Effector memory CD8-positive, alpha-beta T cell (primary cell): ENCODE data around the gene PRAF2.
A peak's percentile ranks its signal among the peaks of the same experiment; 100 is the strongest.

Source experiments
- ATAC-seq: fragments of 150-1000 bp; cut with Tn5 transposase; replicated peaks from 2 replicates; pipeline ENCODE4 v1.10.0; 2021; ENCODE audit warnings: mild to moderate bottlenecking, moderate library complexity
- DNase-seq, 3 experiments: peaks; one replicate each; pipeline ENCODE4 v3.0.0; 2021
- H3K27ac Mint-ChIP-seq, 2 donors: one replicate each; pipeline ENCODE4 v1.8.0; 2022; ENCODE audit warnings: mild to moderate bottlenecking in 2 of 2, mixed read lengths in 2 of 2, moderate library complexity in 2 of 2
- H3K27me3 Mint-ChIP-seq, 2 donors: one replicate each; pipeline ENCODE4 v1.8.0; 2022; ENCODE audit warnings: mixed read lengths in 2 of 2
- H3K36me3 Mint-ChIP-seq: one replicate; pipeline ENCODE4 v1.8.0; 2022; ENCODE audit warnings: mild to moderate bottlenecking, moderate library complexity, mixed read lengths; ENCODE audit not compliant: insufficient read depth
- H3K4me1 Mint-ChIP-seq, 2 donors: one replicate each; pipeline ENCODE4 v1.8.0; 2022; ENCODE audit warnings: low read depth in 2 of 2, mixed read lengths in 2 of 2
- H3K4me3 Mint-ChIP-seq, 2 donors: one replicate each; pipeline ENCODE4 v1.8.0; 2022; ENCODE audit warnings: mild to moderate bottlenecking in 2 of 2, mixed read lengths in 2 of 2, moderate library complexity in 2 of 2
- H3K9me3 Mint-ChIP-seq, 2 donors: one replicate each; pipeline ENCODE4 v1.8.0; 2022; ENCODE audit warnings: mixed read lengths in 2 of 2
- total RNA-seq, 9 experiments: gene quantifications; one replicate each; lab custom pipeline; 2026; lab: John Stamatoyannopoulos, UW

Gene PRAF2, protein sequence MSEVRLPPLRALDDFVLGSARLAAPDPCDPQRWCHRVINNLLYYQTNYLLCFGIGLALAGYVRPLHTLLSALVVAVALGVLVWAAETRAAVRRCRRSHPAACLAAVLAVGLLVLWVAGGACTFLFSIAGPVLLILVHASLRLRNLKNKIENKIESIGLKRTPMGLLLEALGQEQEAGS
- total RNA-seq: 0.55 to 3.7 (median 1.3) reads per million in 9 experiments

DNA sequence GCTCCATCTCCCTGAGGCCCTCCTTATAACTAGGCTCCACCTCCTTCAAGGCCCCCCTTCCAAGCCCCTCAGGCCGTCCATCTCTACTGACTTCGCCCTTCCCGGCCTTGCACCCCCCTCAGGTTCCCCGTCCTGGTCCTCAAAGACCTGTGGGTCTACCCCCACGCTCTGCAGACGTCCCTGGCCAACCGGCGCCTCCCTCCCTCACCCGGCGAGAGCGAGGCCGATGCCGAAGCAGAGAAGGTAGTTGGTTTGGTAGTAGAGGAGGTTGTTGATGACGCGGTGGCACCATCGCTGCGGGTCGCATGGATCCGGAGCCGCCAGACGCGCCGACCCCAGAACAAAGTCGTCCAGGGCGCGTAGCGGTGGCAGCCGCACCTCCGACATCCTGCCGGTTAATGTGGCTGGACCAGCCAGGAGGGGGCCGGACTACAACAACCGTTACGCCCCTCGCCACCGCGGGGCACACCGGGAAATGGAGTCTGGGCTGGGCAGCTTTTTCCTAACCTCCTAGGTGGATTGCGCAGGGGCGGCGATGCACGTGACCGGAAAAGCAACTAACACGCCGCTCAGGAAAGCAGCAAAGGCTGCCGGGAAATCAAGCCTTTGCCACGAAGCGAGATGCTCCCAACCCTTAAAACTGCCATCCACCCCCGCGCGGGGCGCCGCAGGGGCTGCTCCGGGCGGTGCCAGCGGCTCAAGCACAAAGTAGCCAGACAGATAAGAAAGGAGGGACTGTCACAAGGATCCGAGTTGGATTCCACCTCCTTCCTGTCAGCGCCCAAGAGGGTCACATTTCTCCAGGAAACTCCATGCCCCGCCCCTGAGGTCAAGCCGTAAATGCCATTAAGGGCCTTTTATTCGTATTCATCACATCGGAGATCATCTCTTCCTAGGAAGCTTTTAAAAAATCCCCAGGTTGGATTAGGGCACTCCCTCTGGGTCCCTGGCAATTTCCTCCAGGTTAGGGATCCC, at the start of gene PRAF2:
TSS of gene PRAF2 (minus strand) at position 402 of the 975 bp plus-strand sequence. CDS start at position 387, 15 bp downstream.
- Mint-ChIP-seq H3K27ac (peak within 1 kb of the TSS; percentile 93 to 98), H3K27me3 (no peaks in the 10 kb centered on the region), H3K36me3 (peaks cover 29% of the 10 kb centered on the region), H3K4me3 (peak within 1 kb of the TSS; percentile 85 to 89), H3K4me1 (peaks cover 13 to 20% of the 10 kb centered on the region in 2 donors), H3K9me3 (no peaks in the 10 kb centered on the region)
- ATAC-seq (peak; percentile 91), DNase-seq (peak; percentile 82 to 84 (median 84))

DNA sequence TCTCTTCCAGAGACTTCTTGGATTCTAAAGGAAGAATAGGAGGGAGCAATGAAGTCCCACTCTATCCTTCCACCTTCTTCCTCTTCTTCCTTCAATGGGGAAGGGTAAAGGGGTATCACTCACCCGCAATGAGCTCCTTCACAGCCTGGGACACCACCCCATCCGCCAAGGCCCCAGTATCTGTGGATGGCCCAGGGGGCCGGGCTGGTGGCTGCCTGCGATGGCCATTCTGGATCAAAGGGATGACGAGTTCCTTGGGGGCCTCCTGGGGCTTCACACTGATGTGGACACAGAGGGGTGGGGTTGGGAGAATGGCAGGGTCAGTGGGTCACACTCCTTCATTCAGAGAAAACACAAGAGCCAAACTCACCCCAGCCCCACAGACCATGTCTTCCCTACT, 48.7 kb upstream of the PRAF2 start:
- Mint-ChIP-seq H3K36me3 (peaks cover 34% of the 10 kb centered on the region), H3K27ac (peak overlapping the region; percentile 99), H3K27me3 (no peaks in the 10 kb centered on the region), H3K4me1 (peaks cover 14 to 25% of the 10 kb centered on the region in 2 donors), H3K9me3 (no peaks in the 10 kb centered on the region), H3K4me3 (peak overlapping the region; percentile 97 to 99)
- no peak for ATAC-seq
- DNase-seq: no peak

DNA sequence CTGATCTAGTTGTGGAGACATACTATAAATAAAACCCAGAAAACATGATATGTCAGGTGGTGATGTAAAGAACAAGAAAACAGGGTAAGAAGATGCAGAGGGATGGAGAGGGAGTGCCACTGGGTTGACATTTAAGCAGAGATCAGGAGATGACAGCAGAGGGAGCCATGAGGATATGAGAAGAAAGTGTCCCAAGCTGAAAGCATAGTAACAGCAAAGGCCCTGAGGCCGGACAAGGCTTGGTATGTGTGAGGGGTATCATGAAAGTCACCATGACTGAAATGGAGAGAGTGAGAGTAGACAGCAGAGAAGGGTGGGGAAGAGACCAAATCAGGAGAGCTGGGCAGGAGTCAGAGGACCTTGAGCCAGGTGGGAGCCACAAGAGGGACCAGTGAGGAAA, 46.3 kb upstream of the PRAF2 start:
- Mint-ChIP-seq H3K9me3 (no peaks in the 10 kb centered on the region), H3K36me3 (peaks cover 56% of the 10 kb centered on the region), H3K27me3 (no peaks in the 10 kb centered on the region), H3K4me3 (no peak overlapping the region), H3K27ac (peak overlapping the region in 1 of 2 donors; percentile 85), H3K4me1 (peaks cover 30 to 33% of the 10 kb centered on the region in 2 donors)
- ATAC-seq (no peak), DNase-seq (no peak)

DNA sequence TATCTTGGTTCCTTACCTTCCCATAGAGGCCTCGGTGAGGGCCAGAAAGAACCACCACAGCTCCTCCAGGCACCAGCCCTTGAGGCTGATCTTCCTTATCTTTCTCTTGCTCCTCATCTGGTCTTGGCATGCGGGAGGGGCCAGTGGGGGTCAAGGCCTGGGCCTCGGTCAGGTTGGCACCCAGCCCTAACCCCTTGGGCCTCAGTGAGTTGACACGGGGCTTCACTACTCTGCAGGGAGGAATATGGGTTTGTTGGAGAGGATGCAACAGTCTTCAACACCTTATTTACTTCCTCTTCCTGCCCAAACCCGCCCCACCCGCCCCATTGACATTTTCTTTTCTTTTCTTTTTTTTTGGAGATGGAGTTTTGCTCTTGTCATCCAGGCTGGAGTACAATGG, 43.8 kb upstream of the PRAF2 start:
- Mint-ChIP-seq H3K4me3 (peak overlapping the region; percentile 79 to 84), H3K36me3 (peaks cover 69% of the 10 kb centered on the region), H3K9me3 (no peaks in the 10 kb centered on the region), H3K4me1 (peaks cover 21 to 24% of the 10 kb centered on the region in 2 donors), H3K27me3 (no peaks in the 10 kb centered on the region), H3K27ac (peak overlapping the region; percentile 77 to 80)
- ATAC-seq (peak; percentile 37), DNase-seq (no peak)

DNA sequence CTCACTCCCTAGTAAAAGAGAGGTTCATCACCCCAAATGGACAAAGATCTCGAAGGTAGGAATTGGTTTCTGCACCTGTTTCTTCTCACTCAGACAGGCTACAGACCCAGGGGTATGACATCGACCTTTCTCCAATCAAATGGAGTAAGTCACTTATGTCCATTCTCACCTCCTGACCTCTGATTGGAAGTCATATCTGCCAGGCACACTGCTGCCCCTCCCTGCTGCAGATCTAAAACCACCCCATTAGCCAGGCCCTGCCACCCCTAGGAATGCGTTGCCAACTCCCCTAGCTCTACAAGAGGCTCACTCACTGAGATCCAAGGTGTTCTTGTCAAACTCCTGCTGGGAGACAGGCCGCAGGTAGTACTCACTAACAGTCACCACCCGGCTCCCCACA, 42.9 kb upstream of the PRAF2 start:
- Mint-ChIP-seq H3K4me3 (peak overlapping the region; percentile 79 to 84), H3K9me3 (no peaks in the 10 kb centered on the region), H3K27me3 (no peaks in the 10 kb centered on the region), H3K4me1 (peaks cover 20% of the 10 kb centered on the region in 2 donors), H3K27ac (peak overlapping the region in 1 of 2 donors; percentile 80), H3K36me3 (peaks cover 65% of the 10 kb centered on the region)
- DNase-seq: no peak
- no peak for ATAC-seq

DNA sequence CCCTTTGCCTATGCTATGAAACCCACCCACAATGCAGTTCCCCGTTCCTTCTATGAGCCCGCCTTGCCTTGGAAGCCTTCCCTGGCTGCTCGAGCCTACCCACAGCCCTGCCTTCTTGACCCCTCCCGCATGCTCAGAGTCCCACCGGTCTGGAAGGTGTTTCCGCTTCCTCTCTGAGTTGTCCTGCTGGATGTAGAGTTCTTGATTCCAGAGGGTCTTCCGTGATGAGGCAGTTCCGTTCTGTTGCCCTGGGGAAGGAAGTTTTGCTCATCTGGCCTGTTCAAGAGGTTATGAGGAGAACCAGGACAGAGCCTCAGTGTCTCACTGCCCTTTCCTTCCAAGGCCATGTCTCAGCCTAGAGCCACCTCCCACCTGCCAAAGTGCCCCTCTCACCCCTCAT, 42.3 kb upstream of the PRAF2 start:
- H3K27ac Mint-ChIP-seq: peak overlapping the region in 1 of 2 donors; percentile 80
- H3K4me1 Mint-ChIP-seq: peaks cover 18 to 19% of the 10 kb centered on the region in 2 donors
- H3K27me3 Mint-ChIP-seq: no peaks in the 10 kb centered on the region
- peak overlapping the region; percentile 79 to 84 for H3K4me3 Mint-ChIP-seq
- peaks cover 64% of the 10 kb centered on the region for H3K36me3 Mint-ChIP-seq
- ATAC-seq (no peak), DNase-seq (no peak)
- H3K9me3 Mint-ChIP-seq: no peaks in the 10 kb centered on the region

DNA sequence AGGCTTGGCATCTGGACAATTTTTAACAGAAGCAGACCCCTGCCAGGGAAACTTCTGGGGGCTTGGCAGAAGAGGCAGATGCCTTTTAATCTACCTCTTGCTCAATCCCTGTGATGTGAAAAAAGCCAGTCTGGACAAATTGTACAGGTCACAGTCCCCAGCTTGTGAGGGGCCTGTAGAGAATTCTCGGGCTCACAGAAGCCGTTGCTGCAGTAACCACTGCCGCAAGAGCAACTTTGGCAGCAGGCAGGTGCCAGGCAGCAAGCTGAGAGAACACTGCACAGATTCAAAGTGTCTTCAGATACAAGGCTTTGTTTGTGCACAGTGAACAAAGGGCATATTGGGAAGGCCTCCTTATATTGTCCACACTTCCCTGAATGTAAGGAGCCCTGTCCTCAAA, 38.0 kb upstream of the PRAF2 start:
- Mint-ChIP-seq H3K4me3 (no peak overlapping the region), H3K4me1 (peaks cover 6 to 9% of the 10 kb centered on the region in 2 donors), H3K9me3 (no peaks in the 10 kb centered on the region), H3K27me3 (no peaks in the 10 kb centered on the region), H3K36me3 (peaks cover 68% of the 10 kb centered on the region), H3K27ac (no peak overlapping the region)
- DNase-seq (no peak), ATAC-seq (no peak)

DNA sequence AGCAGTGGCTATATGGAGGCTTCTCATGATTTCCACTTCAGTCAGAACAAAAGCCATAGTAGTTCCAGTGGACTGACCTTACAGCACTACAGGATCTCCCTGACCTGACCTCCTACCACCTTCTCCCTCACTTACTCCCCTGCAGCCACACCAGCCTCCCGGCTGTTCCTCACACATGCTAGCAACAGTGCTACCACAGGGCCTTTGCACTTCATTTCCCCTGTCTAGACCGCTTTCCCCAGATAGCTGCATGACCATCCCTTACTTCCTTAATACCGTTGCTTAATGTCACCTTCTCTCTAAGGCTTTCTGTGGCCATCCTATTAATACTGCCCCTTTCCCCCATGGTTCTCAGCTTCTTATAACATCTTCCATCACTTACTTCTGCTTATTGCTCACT, 36.6 kb upstream of the PRAF2 start:
- ATAC-seq (no peak), DNase-seq (no peak)
- H3K27me3 Mint-ChIP-seq: no peaks in the 10 kb centered on the region
- H3K27ac Mint-ChIP-seq: peak overlapping the region in 1 of 2 donors; percentile 85
- no peaks in the 10 kb centered on the region for H3K9me3 Mint-ChIP-seq
- H3K4me3 Mint-ChIP-seq: no peak overlapping the region
- H3K36me3 Mint-ChIP-seq: peaks cover 56% of the 10 kb centered on the region
- no peaks in the 10 kb centered on the region for H3K4me1 Mint-ChIP-seq

DNA sequence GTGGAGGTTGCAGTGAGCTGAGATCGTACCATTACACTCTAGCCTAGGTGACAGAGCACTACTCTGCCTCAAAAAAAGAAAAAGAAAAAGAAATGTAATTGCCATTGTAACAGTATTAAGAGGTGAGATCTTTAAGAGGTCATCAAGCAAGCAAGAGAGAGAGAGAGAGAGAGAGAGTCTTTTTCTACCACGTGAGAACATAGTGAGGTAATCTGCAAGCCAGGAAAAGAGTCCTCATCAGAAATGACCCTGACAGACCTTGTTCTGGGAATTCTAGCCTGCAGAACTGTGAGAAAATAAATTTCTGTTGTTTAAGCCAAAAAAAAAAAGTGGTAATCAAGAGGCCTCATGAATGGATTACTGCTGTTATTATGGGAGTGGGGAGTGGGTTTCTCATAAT, 34.8 kb upstream of the PRAF2 start:
- H3K4me3 Mint-ChIP-seq: no peak overlapping the region
- H3K9me3 Mint-ChIP-seq: no peaks in the 10 kb centered on the region
- H3K36me3 Mint-ChIP-seq: peaks cover 45% of the 10 kb centered on the region
- H3K4me1 Mint-ChIP-seq: no peaks in the 10 kb centered on the region
- no peak for DNase-seq
- no peak overlapping the region for H3K27ac Mint-ChIP-seq
- no peaks in the 10 kb centered on the region for H3K27me3 Mint-ChIP-seq
- no peak for ATAC-seq

DNA sequence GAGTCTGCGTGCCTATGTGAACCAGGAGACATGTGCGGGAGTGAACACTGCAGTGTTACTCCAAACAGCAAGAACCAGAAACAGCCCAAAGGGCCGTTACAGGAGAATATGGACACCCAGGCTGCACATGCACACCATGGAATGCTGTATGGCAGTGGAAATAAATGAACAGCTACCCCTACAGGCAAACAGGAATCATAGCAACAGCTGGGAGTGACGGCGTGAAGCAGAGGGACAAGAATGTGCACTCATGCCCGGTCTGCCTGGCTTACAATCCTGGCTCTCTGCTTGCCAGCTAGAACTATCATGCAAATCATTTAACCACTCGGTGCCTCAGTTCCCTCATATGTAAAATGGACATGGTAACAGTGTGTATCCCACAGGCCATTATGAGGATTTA, 33.1 kb upstream of the PRAF2 start:
- no peak for DNase-seq
- no peaks in the 10 kb centered on the region for H3K27me3 Mint-ChIP-seq
- no peak overlapping the region for H3K4me3 Mint-ChIP-seq
- H3K27ac Mint-ChIP-seq: no peak overlapping the region
- H3K4me1 Mint-ChIP-seq: no peaks in the 10 kb centered on the region
- no peaks in the 10 kb centered on the region for H3K9me3 Mint-ChIP-seq
- ATAC-seq: peak; percentile 43
- H3K36me3 Mint-ChIP-seq: peaks cover 37% of the 10 kb centered on the region

DNA sequence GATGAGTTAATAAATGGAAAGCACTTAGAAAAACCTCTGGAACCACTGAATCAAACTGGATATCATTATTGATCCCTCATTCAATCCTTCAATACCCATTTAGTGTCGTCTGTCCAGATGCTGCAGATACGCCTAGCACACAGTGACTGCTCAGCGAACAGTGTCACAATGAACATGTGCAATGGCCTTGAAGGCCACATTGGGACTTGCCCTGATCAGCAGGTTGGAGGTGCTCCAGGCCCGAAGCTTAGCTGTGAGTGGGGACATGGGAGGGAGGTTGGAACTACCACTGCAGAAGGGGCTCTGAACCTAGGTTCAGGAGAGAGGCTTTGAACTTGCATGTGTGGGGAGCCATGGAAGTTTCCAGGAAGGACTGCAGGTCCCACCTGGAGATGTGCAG, 32.5 kb upstream of the PRAF2 start:
- no peak for ATAC-seq
- Mint-ChIP-seq H3K27ac (no peak overlapping the region), H3K4me3 (no peak overlapping the region), H3K9me3 (no peaks in the 10 kb centered on the region), H3K4me1 (peaks cover 0 to 3% of the 10 kb centered on the region in 2 donors), H3K27me3 (no peaks in the 10 kb centered on the region), H3K36me3 (peaks cover 38% of the 10 kb centered on the region)
- no peak for DNase-seq

DNA sequence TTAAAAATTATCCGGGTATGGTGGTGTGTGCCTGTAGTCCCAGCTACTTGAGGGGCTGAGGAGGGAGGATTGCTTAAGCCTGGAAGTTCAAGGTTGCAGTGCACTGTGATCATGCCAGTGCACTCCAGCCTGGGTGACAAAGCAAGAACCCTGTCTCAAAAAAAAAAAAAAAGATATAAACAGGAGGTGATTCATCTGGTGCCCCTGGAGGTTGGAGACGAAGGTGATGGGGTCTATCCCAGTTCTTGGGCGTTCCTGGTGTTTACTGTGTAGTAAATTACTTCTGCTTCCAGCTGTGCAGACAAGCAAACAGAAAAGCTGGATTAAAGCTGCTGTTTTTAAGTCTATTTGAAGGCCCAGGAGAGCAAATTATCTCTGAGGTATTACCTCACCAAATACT, 29.8 kb upstream of the PRAF2 start:
- H3K27me3 Mint-ChIP-seq: no peaks in the 10 kb centered on the region
- H3K4me3 Mint-ChIP-seq: no peak overlapping the region
- DNase-seq (no peak), ATAC-seq (no peak)
- peaks cover 43% of the 10 kb centered on the region for H3K36me3 Mint-ChIP-seq
- no peak overlapping the region for H3K27ac Mint-ChIP-seq
- no peaks in the 10 kb centered on the region for H3K9me3 Mint-ChIP-seq
- peaks cover 0 to 7% of the 10 kb centered on the region in 2 donors for H3K4me1 Mint-ChIP-seq

DNA sequence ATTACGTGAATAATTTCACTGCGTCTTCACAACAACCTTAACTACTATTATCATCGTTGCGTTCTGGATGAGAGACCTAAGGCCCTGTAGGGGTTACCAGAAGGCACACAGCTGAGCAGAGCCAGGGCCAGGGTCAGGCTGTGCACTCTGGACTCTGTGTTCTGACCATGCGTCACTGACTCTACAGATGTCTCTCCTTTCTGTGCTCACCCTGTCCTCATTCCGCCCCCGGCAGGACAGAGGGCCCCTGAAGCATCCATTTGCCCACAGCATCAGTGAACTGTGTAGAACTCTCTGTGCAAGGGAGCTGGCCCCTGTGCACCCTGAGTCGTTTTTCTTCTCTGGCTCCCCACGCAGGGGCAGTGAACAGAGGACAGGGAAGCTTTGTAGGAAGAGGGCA, 28.4 kb upstream of the PRAF2 start:
- H3K27me3 Mint-ChIP-seq: no peaks in the 10 kb centered on the region
- no peak for ATAC-seq
- peaks cover 0 to 7% of the 10 kb centered on the region in 2 donors for H3K4me1 Mint-ChIP-seq

DNA sequence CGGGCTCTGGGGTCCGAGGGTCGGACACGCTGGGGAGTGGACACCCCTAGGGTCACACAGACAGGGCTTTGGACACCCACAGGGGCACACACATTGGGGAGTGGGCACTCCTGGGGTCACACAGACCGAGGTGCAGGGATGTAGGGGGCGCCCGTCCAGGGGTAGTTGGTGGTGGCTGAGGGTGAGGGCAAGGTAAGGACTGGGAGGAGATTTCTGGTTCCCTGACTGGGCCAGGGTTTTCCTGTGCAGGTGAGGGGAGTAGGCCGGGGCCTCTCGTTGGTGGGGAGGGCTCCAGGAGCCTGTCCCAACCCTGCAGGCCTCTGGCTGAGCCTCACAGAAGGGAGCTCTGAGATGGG, 27.8 kb upstream of the PRAF2 start:
- H3K9me3 Mint-ChIP-seq: no peaks in the 10 kb centered on the region
- ATAC-seq: no peak
- H3K36me3 Mint-ChIP-seq: peaks cover 29% of the 10 kb centered on the region
- H3K27ac Mint-ChIP-seq: peak overlapping the region; percentile 84 to 87
- no peaks in the 10 kb centered on the region for H3K27me3 Mint-ChIP-seq
- no peak for DNase-seq
- H3K4me1 Mint-ChIP-seq: peaks cover 0 to 7% of the 10 kb centered on the region in 2 donors
- H3K4me3 Mint-ChIP-seq: peak overlapping the region; percentile 77 to 80

More for the DNA sequence above, 28.4 kb upstream of the PRAF2 start:
- H3K9me3 Mint-ChIP-seq: no peaks in the 10 kb centered on the region
- peak overlapping the region; percentile 77 to 80 for H3K4me3 Mint-ChIP-seq
- DNase-seq: no peak
- H3K36me3 Mint-ChIP-seq: peaks cover 29% of the 10 kb centered on the region
- no peak overlapping the region for H3K27ac Mint-ChIP-seq
